HG03103 (cell line): ENCODE measurements around the gene MOB1B.
"Not testable (repeated sequence)": the region's sequence is repeated elsewhere in the genome, so short reads cannot be mapped to it uniquely, and the experiment has no call there.

Source experiments
- ATAC-seq: cut with Tn5 transposase; IDR thresholded peaks from one replicate; pipeline ENCODE4 v1.9.1; 2021; ENCODE audit warnings: low read depth; ENCODE audit not compliant: unreplicated experiment

MOB1B gene

GRCh38 chr4:71004281-71004851 lies 102.2 kb downstream of the MOB1B start:
- no peak for ATAC-seq

DNA sequence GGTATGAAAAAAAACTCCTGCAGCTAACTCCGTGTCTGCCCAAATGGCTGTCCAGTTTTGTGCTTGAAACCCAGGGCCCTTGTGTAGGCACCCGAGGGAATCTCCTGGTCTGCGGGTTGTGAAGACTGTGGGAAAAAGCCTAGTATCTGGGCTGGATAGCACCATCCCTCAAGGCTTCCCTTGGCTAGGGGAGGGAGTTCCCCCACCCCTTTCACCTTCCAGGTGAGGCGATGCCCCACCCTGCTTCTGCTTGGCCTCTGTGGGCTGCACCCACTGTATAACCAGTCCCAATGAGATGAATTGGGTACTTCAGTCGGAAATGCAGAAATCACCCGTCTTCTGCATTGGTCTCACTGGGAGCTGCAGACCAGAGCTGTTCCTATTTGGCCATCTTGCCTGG lies 102.9 kb downstream of the MOB1B start:
- ATAC-seq, result not testable (repeated sequence)

- ATAC-seq, result peak; percentile 82
Measured at GRCh38 chr4:71006203-71006907, 104.2 kb downstream of the MOB1B start.

- no peak for ATAC-seq
Measured at GRCh38 chr4:71008196-71008595, 106.0 kb downstream of the MOB1B start.

DNA sequence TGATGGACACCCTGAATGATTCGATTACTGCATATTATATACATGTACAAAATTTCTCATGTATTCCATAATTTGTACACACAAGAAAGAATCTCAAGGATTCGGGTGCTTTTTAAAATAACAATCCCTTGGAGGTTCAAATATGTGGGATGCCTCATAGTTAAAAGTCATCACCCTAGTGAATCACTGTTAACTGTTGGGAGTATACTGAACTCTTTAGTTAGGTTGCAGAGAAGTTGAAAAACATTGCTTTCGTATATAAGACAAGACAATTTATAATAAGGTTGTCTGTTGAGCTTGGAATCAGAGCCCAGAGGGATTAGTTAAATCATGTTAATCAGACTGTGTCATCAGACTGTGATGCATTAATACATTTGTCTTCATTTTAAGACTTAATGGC lies 106.9 kb downstream of the MOB1B start:
- no peak for ATAC-seq

DNA sequence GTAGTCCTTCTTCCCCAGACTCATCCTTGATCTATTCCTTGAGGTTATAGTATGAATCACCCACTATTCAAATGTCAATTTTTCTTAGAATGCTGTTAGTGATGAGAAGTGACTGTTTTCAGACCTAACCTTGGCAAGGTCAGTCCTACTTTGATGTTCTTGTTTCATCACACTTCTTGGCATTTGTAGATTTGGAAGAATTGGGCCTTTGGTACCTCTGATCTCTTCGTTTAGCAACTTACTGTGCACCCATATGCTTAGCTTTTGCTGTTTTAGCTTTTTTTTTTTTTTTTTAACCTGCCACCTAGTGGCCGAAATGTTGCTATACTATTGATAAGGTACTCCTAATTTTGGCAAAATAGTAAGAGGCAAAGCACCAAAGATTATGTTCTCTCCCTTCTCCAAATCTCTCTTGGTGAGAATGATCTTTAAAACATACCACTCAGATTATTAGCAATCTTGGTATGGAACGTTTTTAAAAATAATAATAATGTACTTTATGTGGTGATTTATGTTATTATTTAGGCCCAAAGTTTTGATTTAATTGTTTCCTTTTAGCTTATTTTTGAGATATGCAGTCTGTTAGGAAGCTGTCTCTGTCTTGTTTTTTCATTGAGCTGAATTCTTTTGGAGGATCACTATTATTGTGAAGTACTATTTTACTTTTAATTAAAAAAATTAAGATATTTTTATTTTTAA lies 107.9 kb downstream of the MOB1B start:
- ATAC-seq, result no peak

- ATAC-seq, result no peak
Measured at GRCh38 chr4:71011451-71011850, 109.3 kb downstream of the MOB1B start.

GRCh38 chr4:71017391-71017790 lies 115.2 kb downstream of the MOB1B start:
- not testable (repeated sequence) for ATAC-seq

DNA sequence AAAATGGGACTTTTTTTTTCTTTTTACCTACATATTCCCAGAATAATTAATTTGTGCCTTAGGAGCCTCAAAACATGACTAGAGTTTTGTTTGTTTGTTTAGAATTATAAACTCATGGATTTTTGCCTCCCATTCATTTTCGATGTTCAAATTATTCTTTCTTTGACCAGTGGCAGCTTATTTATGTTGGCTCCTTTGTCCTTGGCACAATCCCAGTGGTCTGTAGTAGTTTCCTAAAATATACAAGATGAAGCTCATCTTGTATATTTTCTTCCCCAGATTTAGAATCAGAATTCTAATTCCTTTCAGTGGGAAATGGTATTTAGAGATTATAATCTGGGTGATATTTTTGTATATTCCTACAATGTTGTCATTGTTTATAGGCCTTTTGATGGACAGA lies 118.4 kb downstream of the MOB1B start:
- ATAC-seq, result no peak

GRCh38 chr4:71025654-71026053 lies 123.5 kb downstream of the MOB1B start:
- ATAC-seq, result no peak

DNA sequence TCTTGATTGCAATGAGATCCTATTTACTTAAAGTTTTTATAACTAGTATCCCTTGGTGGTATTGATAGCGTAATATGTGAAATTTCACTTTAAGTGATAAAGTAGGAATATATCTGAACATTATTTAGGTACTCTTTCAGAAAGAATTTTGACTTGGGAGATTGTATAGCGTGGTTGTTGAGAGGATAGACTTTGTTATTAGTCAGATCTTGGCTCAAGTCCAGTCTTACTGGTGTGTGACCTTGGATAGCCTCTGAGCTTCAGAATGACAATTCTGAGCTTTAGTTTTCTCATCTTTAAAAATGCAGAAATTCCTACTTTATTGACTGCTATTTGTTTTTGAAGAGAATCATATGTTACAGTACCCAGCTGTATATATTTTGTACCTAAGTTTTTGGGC lies 123.9 kb downstream of the MOB1B start:
- ATAC-seq, result peak; percentile 51

- no peak for ATAC-seq
Measured at GRCh38 chr4:71027611-71028010, 125.4 kb downstream of the MOB1B start.

DNA sequence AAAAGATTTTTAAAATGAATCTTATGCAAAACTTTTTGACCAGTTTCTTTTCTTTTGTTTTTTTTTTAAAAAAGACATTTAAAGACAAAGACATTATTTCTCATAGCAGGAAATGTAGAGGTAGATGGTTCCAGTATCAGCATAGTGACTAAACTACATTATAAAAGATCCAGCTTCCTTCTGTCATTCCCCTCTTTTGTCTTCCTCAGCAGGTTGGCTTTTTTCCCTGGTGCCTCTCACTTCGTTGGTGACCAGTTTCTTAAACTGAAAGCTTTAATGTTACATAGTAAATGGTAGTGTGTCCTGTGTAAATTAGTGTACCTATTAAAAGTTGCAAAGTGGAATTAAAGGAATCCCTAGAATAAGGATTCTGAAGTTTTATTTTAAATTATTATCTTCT lies 127.3 kb downstream of the MOB1B start:
- ATAC-seq, result no peak

DNA sequence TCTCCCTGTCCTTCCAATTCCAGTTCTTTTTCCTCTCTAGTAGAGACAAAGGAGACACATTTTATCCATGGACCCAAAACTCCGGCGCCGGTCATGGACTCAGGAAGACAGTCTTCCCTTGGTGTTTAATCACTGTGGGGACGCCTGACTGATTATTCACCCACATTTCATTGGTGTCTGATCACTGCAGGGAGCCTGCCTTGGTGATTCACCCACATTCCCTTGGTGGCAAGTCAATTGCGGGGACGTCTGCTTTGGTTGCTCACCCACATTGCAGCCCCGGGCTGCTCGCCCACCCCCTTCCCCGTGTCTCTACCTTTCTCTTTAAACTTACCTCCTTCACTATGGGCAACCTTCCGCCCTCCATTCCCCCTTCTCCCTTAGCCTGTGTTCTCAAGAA lies 129.9 kb downstream of the MOB1B start:
- not testable (repeated sequence) for ATAC-seq
